PC-9 (cell line): ENCODE data around the gene SCGB3A1. TPM values are rescaled to one million over a fixed set of nuclear protein-coding genes. Genes with fewer than 3 reads are reported as not detected.

Experiments
- BruUV-seq: library from RNA; stranded (reverse); fragments of 400-500 nt; replicated peaks from 2 replicates; lab custom pipeline; 2021; lab: Mats Ljungman, UMichigan
- CTCF ChIA-PET: fragments of 300-600 bp; sonication (Branson Sonifier 250); formaldehyde crosslinking; loops from one replicate; lab custom pipeline; 2022; ENCODE audit warnings: antibody characterized with exemption; lab: Charles Lee
- POLR2A ChIA-PET: fragments of 300-600 bp; sonication (Branson Sonifier 250); formaldehyde crosslinking; loops from one replicate; lab custom pipeline; 2022; ENCODE audit warnings: antibody characterized with exemption; ENCODE audit not compliant: unreplicated experiment; lab: Charles Lee
- DNase-seq, 2 experiments: peaks; one replicate each; pipeline versions ENCODE4 v3.0.0 to v3.0.0-alpha.2; 2015 to 2022; ENCODE audit warnings: mixed read lengths in 1 of 2
- H2AFZ ChIP-seq: fragments of 200-600 bp; sonication (generic); 2 replicates; pipeline ENCODE4 v1.8.1; 2017; ENCODE audit warnings: antibody characterized with exemption
- H3F3A ChIP-seq: fragments of 200-600 bp; sonication (generic); 2 replicates; pipeline ENCODE4 v1.8.1; 2017; ENCODE audit warnings: antibody characterized with exemption, mild to moderate bottlenecking, low read depth; ENCODE audit not compliant: insufficient read depth
- H3K27ac ChIP-seq: fragments of 200-600 bp; sonication (generic); 2 replicates; pipeline ENCODE4 v1.6.1; 2016; ENCODE audit warnings: mixed run types
- H3K27me3 ChIP-seq: fragments of 200-600 bp; sonication (generic); 2 replicates; pipeline ENCODE4 v1.6.1; 2016; ENCODE audit warnings: low read depth, mixed run types; ENCODE audit not compliant: insufficient read depth
- H3K36me3 ChIP-seq: fragments of 200-600 bp; sonication (generic); 2 replicates; pipeline ENCODE4 v1.6.1; 2016; ENCODE audit warnings: low read depth, mixed run types
- H3K4me1 ChIP-seq: fragments of 200-600 bp; sonication (generic); replicated peaks from 2 replicates; pipeline ENCODE4 v1.6.1; 2016; ENCODE audit warnings: mixed run types; ENCODE audit not compliant: insufficient read depth
- H3K4me2 ChIP-seq: fragments of 200-600 bp; sonication (generic); 2 replicates; pipeline ENCODE4 v1.6.1; 2017; ENCODE audit warnings: mixed run types
- H3K4me3 ChIP-seq: fragments of 200-600 bp; sonication (generic); 2 replicates; pipeline ENCODE4 v1.6.1; 2016; ENCODE audit warnings: mixed run types
- H3K79me2 ChIP-seq: fragments of 200-600 bp; sonication (generic); 2 replicates; pipeline ENCODE4 v1.6.1; 2017; ENCODE audit warnings: low read depth, mixed run types
- H3K9me2 ChIP-seq: fragments of 200-600 bp; sonication (generic); 2 replicates; pipeline ENCODE4 v1.8.1; 2017; ENCODE audit warnings: mild to moderate bottlenecking; ENCODE audit not compliant: insufficient read depth
- H3K9me3 ChIP-seq: fragments of 200-600 bp; sonication (generic); 2 replicates; pipeline ENCODE4 v1.8.1; 2016; ENCODE audit warnings: low read depth; ENCODE audit not compliant: insufficient read depth
- H4K20me1 ChIP-seq: fragments of 200-600 bp; sonication (generic); 2 replicates; pipeline ENCODE4 v1.8.1; 2017; ENCODE audit not compliant: insufficient read depth
- CTCF ChIP-seq: fragments of 200-600 bp; sonication (generic); conservative IDR thresholded peaks from 2 replicates; pipeline ENCODE4 v1.6.1; 2017; ENCODE audit warnings: mixed run types, antibody characterized with exemption, mild to moderate bottlenecking, moderate library complexity
- EZH2 ChIP-seq: fragments of 200-600 bp; sonication (generic); IDR thresholded peaks from 2 replicates; pipeline ENCODE4 v1.8.0; 2017; ENCODE audit warnings: antibody characterized with exemption, low read depth
- intact Hi-C: fragments of 100-400 bp; cut with micrococcal nuclease; formaldehyde crosslinking; loops from one replicate; pipeline ENCODE4 v1.10.0; 2022; ENCODE audit not compliant: unreplicated experiment
- total RNA-seq: library from RNA; stranded (reverse); gene quantifications from 2 replicates; pipeline ENCODE4 v1.2.3, GENCODE V29; 2021

SCGB3A1 gene
- total RNA-seq, 1 experiment from 2014 or later, result not detected

- no peaks in the 10 kb centered on the region for H3K4me1 ChIP-seq
- H3K27me3 ChIP-seq, result peaks cover 28% of the 10 kb centered on the region
- no peak overlapping the region for H3K4me3 ChIP-seq
- H3K27ac ChIP-seq, result no peak overlapping the region
- no peaks in the 10 kb centered on the region for H3K79me2 ChIP-seq
- H3K9me3 ChIP-seq, result no peaks in the 10 kb centered on the region
- DNase-seq, result no peak
- no TSS peak for BruUV-seq
- H3K36me3 ChIP-seq, result no peaks in the 10 kb centered on the region
- ChIA-PET POLR2A (no interaction called here), CTCF (no interaction called here)
- no peak overlapping the region for H2AFZ ChIP-seq
- TF ChIP-seq CTCF (no peak), EZH2 (no peak)
- no peaks in the 10 kb centered on the region for H3F3A ChIP-seq
- intact Hi-C loops, result no loop called here
- H3K9me2 ChIP-seq, result no peaks in the 10 kb centered on the region
- no peaks in the 10 kb centered on the region for H4K20me1 ChIP-seq
- no peak overlapping the region for H3K4me2 ChIP-seq
These were observed 2.3 kb upstream of the SCGB3A1 start for GRCh38 chr5:180593446-180594206.

DNA sequence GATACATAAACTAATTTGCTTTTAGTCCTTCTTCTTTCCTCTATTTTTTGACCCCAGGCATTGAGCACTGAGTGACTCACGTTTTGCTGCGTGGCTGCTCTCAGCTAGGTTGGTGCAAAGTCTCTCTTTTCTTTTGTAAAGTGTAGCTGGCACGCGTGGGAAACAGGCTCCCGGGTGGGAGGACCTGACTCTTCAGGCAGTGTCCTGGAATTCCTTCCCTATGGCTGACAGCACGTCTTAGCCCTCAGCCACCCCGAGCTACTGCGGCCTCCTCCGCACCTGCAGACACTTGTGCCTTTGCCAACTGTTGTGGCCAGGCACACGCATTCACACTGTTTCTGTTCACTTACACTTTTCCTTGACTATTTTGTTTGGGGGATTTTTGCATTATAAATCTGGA, 877 bp upstream of the SCGB3A1 start:
- H3K27me3 ChIP-seq, result peaks cover 28% of the 10 kb centered on the region
- POLR2A ChIA-PET, result no interaction called here
- no peaks in the 10 kb centered on the region for H3F3A ChIP-seq
- no peak for DNase-seq
- H3K79me2 ChIP-seq, result no peaks in the 10 kb centered on the region
- H3K9me3 ChIP-seq, result no peaks in the 10 kb centered on the region
- no peak overlapping the region for H3K4me2 ChIP-seq
- no peaks in the 10 kb centered on the region for H4K20me1 ChIP-seq
- no peaks in the 10 kb centered on the region for H3K9me2 ChIP-seq
- no peak for TF ChIP-seq CTCF
- TF ChIP-seq EZH2, result no peak
- no peaks in the 10 kb centered on the region for H3K36me3 ChIP-seq
- no TSS peak for BruUV-seq
- H2AFZ ChIP-seq, result no peak overlapping the region
- no peak overlapping the region for H3K27ac ChIP-seq
- CTCF ChIA-PET, result no interaction called here
- intact Hi-C loops, result no loop called here
- no peak overlapping the region for H3K4me3 ChIP-seq
- H3K4me1 ChIP-seq, result no peaks in the 10 kb centered on the region

DNA sequence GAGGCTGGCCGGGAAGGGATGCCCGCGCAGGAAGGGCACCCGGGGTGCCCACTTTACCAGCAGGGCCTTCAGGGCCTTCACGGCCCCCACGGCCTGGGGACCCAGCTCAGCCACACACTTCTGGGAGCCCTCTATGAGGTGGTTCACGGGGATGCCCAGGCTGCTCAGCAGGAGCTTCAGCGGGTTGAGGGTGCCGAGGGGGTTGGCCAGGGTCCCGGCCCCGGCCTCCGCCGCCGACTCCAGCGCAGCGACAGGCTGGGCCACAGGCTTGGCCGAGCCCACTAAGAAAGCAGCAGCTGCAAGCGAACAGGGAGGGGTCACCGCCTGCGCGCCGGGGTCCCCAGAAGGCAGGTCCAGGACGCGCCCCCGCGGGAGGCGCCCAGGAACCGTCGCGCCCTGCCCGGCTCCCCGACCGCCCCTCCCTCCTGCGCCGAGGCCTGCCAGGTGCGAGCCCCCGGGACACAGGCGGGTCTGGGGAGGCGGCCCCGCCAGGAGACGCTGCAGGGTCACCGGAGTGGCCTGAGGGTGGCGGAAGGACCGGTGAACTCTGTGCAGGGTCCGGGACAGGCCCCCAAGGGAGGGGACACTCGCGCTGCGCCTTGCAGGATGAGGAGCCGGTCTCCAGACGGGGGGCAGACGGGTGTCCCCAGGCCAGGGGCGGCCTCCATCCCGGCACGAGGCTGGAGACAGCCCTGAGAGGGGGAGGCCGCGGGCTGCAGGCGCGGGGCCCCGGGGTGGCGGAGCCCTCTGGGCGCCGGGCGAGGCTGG, 572 bp downstream of the SCGB3A1 start:
- no peak for TF ChIP-seq CTCF
- TF ChIP-seq EZH2, result no peak
- CTCF ChIA-PET, result no interaction called here
- BruUV-seq, result no TSS peak
- intact Hi-C loops, result no loop called here
- Histone ChIP-seq H3K27ac (no peak overlapping the region), H3K4me2 (no peak overlapping the region), H3K4me3 (no peak overlapping the region), H3K4me1 (no peaks in the 10 kb centered on the region), H3K36me3 (no peaks in the 10 kb centered on the region), H3F3A (no peaks in the 10 kb centered on the region), H3K27me3 (peaks cover 22% of the 10 kb centered on the region), H3K9me2 (no peaks in the 10 kb centered on the region), H2AFZ (no peak overlapping the region), H4K20me1 (no peaks in the 10 kb centered on the region), H3K79me2 (no peaks in the 10 kb centered on the region), H3K9me3 (no peaks in the 10 kb centered on the region)
- DNase-seq, result no peak
- POLR2A ChIA-PET, result no interaction called here
